ENCODE data around the gene UBTD2.

DNA sequence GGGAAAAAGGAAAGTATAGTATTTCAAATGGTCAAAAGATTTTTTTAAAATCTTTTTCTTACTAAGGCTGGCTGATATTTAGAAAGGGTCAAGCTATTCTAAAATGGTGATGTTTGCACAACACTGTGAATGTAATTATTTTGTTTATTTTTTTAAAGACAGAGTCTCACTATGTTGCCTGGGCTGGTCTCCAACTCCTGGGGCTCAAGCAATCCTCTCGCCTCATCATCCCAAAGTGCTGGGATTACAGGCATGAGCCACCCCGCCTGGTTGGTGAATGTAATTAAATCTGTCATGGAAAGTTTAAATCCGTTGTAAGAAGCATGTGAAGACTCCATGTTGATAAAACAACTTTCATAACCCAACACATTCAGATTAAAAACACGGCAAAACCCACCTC, 2.6 kb downstream of the UBTD2 start:
- TF ChIP-seq NANOG (IDR thresholded peaks at IDR 0.05; ENCODE audit: borderline replicate concordance) (no peak), CTCF (conservative IDR thresholded peaks at IDR 0.05; ENCODE audit: low read depth in 2 of 2) (no peak), POLR2AphosphoS5 (IDR thresholded peaks at IDR 0.05; ENCODE audit: low read depth) (no peak)

Measured in GM23338 (cell line).